ENCODE measurements around the gene TSC2. TPM values are rescaled to one million over a fixed set of nuclear protein-coding genes. Genes with fewer than 3 reads are reported as not detected.

TSC2 gene
- total and polyA plus RNA-seq, 2 donors (not counting 1 experiment from before 2014, with no cell fraction given), result 24.5 to 46.6 TPM

DNA sequence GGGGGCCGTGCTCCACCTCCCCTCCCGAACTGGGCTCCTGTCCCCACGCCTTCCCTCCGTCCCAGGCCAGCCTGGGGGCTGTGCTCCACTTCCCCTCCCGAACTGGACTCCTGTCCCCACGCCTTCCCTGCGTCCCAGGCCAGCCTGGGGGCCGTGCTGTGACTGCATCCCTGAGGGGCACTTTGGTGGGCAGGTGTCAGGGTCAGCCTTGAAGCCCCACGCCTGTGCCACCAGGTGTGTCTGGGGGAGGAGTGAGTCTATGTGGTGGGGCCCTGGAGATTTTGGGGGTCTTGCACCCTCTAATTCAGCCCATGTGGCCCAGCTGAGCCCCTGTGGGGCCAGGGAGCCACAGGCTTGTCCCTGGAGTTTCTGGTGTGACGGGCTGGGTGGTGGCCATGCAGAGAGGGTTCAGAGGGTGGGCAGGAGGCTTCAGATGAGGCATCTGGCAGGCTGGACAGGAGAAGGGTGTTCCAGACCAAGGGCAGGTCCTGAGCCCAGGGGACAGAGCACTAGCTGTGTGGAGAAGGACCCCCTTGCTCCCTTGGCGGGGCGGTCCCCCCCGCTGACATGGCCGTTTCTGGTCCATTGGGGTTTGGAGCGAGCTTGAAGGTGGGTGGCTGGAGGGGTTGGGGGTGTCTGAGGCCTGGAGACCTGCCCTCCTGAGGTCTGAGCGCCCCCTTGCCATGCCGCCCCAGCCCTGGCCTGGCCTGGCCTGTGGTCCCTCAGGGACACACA lies 12.9 kb upstream of the TSC2 start:
- H3K27ac ChIP-seq (ENCODE audit: insufficient read depth, low read length), result peak overlapping the region; percentile 72
- H3K4me1 ChIP-seq (ENCODE audit: control insufficient read depth, extremely low read depth, insufficient read depth, low read length), result peaks cover 53% of the 10 kb centered on the region
- no peaks in the 10 kb centered on the region for H3K9me3 ChIP-seq (ENCODE audit: control insufficient read depth, insufficient read depth, low read depth, low read length)
- peak overlapping the region in 2 of 4 experiments; percentile 17 to 40 for H3K4me3 ChIP-seq (replicated peaks in 1 of 4; ENCODE audit: control extremely low read depth in 1 of 4, insufficient read depth in 1 of 4, low read depth in 3 of 4, low read length in 4 of 4)
- H2AFZ ChIP-seq (ENCODE audit: low read length), result no peak overlapping the region
- peaks cover 23% of the 10 kb centered on the region for H3K36me3 ChIP-seq (ENCODE audit: control insufficient read depth, insufficient read depth, low read length)
- TF ChIP-seq EZH2 (IDR thresholded peaks at IDR 0.05; ENCODE audit: low read length, missing control alignments), result no peak
- TF ChIP-seq, protein P1, sequence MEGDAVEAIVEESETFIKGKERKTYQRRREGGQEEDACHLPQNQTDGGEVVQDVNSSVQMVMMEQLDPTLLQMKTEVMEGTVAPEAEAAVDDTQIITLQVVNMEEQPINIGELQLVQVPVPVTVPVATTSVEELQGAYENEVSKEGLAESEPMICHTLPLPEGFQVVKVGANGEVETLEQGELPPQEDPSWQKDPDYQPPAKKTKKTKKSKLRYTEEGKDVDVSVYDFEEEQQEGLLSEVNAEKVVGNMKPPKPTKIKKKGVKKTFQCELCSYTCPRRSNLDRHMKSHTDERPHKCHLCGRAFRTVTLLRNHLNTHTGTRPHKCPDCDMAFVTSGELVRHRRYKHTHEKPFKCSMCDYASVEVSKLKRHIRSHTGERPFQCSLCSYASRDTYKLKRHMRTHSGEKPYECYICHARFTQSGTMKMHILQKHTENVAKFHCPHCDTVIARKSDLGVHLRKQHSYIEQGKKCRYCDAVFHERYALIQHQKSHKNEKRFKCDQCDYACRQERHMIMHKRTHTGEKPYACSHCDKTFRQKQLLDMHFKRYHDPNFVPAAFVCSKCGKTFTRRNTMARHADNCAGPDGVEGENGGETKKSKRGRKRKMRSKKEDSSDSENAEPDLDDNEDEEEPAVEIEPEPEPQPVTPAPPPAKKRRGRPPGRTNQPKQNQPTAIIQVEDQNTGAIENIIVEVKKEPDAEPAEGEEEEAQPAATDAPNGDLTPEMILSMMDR (conservative IDR thresholded peaks at IDR 0.05 in 1 of 2, IDR thresholded peaks at IDR 0.05 in 1 of 2; ENCODE audit: low read depth in 1 of 2, low read length in 2 of 2), result no peak
- H3K79me2 ChIP-seq (ENCODE audit: control insufficient read depth, insufficient read depth, low read length), result peaks cover 19% of the 10 kb centered on the region
- no peaks in the 10 kb centered on the region for H4K20me1 ChIP-seq (ENCODE audit: control insufficient read depth, extremely low read depth, insufficient read depth, low read length)
- H3K9ac ChIP-seq (ENCODE audit: insufficient read depth, low read length), result peak overlapping the region; percentile 73
- no peak for DNase-seq (ENCODE audit: low read depth in 2 of 2)
- H3K4me2 ChIP-seq (ENCODE audit: extremely low read depth, insufficient read depth, low read length), result peak overlapping the region; percentile 76
- H3K27me3 ChIP-seq (ENCODE audit: control insufficient read depth, insufficient read depth, low read length), result no peaks in the 10 kb centered on the region

DNA sequence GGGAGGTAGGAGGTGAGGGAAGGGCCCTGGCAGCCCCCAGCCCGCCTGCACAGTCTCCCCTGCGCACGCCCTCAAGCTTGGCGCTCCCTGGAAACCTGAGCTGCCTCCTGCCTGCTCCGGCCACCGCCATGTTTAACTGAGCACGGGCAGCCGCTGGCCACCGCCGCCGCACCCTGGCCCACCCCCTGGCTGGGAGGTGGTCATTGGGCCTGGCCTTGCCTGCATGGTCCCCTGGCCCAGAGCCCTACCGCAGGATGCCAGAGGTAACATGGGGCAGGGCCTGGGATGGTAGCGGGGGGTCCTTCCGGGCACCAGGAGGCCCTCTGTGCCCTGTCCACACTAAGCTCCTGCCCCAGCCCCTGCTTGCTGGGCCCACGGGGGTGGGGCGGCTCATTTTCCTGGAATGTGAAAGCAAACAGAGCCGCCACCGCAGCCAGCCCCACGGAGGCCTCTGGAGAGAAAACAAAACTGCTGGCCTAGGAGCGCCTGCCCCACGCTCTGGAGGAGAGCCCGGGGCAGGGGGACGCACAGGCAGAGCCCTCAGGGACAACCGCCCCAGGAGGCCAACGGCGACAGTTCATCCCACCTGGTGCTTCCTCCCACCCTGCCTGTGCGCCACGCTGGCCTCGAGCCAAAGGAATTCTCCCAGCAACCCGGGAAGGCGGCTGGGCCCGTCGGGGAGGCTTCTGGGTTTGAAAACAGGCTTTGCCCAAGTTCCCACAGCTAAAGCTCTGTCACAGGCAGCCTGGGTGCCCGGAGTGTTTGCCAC lies 12.2 kb upstream of the TSC2 start:
- H3K36me3 ChIP-seq (ENCODE audit: control insufficient read depth, insufficient read depth, low read length), result peaks cover 21% of the 10 kb centered on the region
- H3K79me2 ChIP-seq (ENCODE audit: control insufficient read depth, insufficient read depth, low read length), result peaks cover 19% of the 10 kb centered on the region
- peak; percentile 85 to 86 for DNase-seq (ENCODE audit: low read depth in 2 of 2)
- H3K27ac ChIP-seq (ENCODE audit: insufficient read depth, low read length), result peak overlapping the region; percentile 72
- no peak overlapping the region for H2AFZ ChIP-seq (ENCODE audit: low read length)
- no peaks in the 10 kb centered on the region for H4K20me1 ChIP-seq (ENCODE audit: control insufficient read depth, extremely low read depth, insufficient read depth, low read length)
- peaks cover 60% of the 10 kb centered on the region for H3K4me1 ChIP-seq (ENCODE audit: control insufficient read depth, extremely low read depth, insufficient read depth, low read length)
- no peaks in the 10 kb centered on the region for H3K27me3 ChIP-seq (ENCODE audit: control insufficient read depth, insufficient read depth, low read length)
- H3K4me2 ChIP-seq (ENCODE audit: extremely low read depth, insufficient read depth, low read length), result peak overlapping the region; percentile 76
- peak overlapping the region in 1 of 4 experiments; percentile 40 for H3K4me3 ChIP-seq (replicated peaks in 1 of 4; ENCODE audit: control extremely low read depth in 1 of 4, insufficient read depth in 1 of 4, low read depth in 3 of 4, low read length in 4 of 4)
- no peaks in the 10 kb centered on the region for H3K9me3 ChIP-seq (ENCODE audit: control insufficient read depth, insufficient read depth, low read depth, low read length)
- TF ChIP-seq EZH2 (IDR thresholded peaks at IDR 0.05; ENCODE audit: low read length, missing control alignments), result no peak
- TF ChIP-seq, protein P1 (conservative IDR thresholded peaks at IDR 0.05 in 1 of 2, IDR thresholded peaks at IDR 0.05 in 1 of 2; ENCODE audit: low read depth in 1 of 2, low read length in 2 of 2), result no peak
- peak overlapping the region; percentile 73 for H3K9ac ChIP-seq (ENCODE audit: insufficient read depth, low read length)

DNA sequence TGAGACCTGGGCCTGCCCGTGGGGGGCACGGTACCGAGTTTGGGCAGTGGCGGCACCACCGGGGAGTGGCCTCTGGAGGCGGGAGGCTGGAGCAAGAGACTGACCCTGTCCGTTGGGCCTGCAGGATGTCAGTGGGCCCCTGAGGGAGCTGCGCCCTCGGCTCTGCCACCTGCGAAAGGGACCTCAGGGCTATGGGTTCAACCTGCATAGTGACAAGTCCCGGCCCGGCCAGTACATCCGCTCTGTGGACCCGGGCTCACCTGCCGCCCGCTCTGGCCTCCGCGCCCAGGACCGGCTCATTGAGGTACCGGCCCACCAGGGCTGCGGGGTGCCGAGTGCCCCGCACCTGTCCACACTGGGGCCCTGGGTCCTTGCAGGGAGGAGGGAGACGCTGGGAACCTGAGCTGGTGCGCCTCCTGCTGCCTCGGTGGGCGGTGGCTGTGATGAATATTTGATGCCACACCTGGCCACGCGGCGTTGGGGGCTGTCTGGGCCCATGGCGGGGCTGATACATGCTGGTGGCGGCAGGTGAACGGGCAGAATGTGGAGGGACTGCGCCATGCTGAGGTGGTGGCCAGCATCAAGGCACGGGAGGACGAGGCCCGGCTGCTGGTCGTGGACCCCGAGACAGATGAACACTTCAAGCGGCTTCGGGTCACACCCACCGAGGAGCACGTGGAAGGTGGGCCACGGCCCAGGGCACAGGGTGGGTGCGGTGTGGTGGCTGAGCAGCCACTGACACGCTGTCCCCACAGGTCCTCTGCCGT lies 11.4 kb upstream of the TSC2 start:
- H3K36me3 ChIP-seq (ENCODE audit: control insufficient read depth, insufficient read depth, low read length), result peaks cover 23% of the 10 kb centered on the region
- no peak overlapping the region for H2AFZ ChIP-seq (ENCODE audit: low read length)
- H3K9ac ChIP-seq (ENCODE audit: insufficient read depth, low read length), result peak overlapping the region; percentile 73
- peak overlapping the region; percentile 76 for H3K4me2 ChIP-seq (ENCODE audit: extremely low read depth, insufficient read depth, low read length)
- TF ChIP-seq, protein P1 (conservative IDR thresholded peaks at IDR 0.05 in 1 of 2, IDR thresholded peaks at IDR 0.05 in 1 of 2; ENCODE audit: low read depth in 1 of 2, low read length in 2 of 2), result no peak
- TF ChIP-seq EZH2 (IDR thresholded peaks at IDR 0.05; ENCODE audit: low read length, missing control alignments), result no peak
- H3K4me1 ChIP-seq (ENCODE audit: control insufficient read depth, extremely low read depth, insufficient read depth, low read length), result peaks cover 64% of the 10 kb centered on the region
- H3K79me2 ChIP-seq (ENCODE audit: control insufficient read depth, insufficient read depth, low read length), result peaks cover 19% of the 10 kb centered on the region
- no peaks in the 10 kb centered on the region for H4K20me1 ChIP-seq (ENCODE audit: control insufficient read depth, extremely low read depth, insufficient read depth, low read length)
- no peaks in the 10 kb centered on the region for H3K9me3 ChIP-seq (ENCODE audit: control insufficient read depth, insufficient read depth, low read depth, low read length)
- peak overlapping the region; percentile 72 for H3K27ac ChIP-seq (ENCODE audit: insufficient read depth, low read length)
- H3K4me3 ChIP-seq (replicated peaks in 1 of 4; ENCODE audit: control extremely low read depth in 1 of 4, insufficient read depth in 1 of 4, low read depth in 3 of 4, low read length in 4 of 4), result peak overlapping the region in 1 of 4 experiments; percentile 40
- H3K27me3 ChIP-seq (ENCODE audit: control insufficient read depth, insufficient read depth, low read length), result no peaks in the 10 kb centered on the region
- DNase-seq (ENCODE audit: low read depth in 2 of 2), result no peak
